AG08396 (cell line): Measurements from ENCODE around the gene MAP3K12.

Source experiments
- DNase-seq: peaks from one replicate; pipeline ENCODE4 v3.0.0; 2012; ENCODE audit warnings: low spot score, mixed read lengths

MAP3K12 gene

DNA sequence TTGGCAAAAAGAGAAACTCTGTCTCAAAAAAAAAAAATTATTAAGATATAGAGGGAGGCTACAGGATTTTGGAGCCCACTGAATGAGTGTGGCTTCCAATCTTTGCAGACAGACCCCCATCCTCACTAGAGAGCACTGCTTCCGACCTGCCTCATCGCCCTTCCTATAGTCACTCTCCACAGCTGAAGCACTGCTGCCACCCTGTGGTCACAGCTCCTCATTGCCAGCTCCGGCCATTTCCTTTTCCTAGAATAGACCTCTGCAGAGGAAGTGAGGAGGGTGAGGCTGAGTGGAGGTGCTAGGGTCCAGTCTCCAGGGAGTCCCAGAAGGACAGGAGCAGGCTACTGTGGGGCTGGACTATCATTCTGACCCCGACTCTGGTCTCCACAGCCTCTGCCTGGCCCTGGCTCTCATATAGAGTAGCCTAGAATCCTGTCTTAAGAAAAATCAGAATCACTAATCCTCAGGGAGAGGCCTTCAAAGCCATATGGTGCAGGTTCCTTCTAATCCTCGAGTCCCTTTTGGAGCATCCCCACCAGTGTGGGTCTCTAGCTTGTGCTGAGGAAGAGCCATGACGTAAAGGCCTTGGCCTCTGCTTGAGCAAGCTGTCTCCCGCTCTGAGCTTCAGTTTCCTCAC lies 9.4 kb upstream of the MAP3K12 start:
- peak; percentile 77 for DNase-seq

DNA sequence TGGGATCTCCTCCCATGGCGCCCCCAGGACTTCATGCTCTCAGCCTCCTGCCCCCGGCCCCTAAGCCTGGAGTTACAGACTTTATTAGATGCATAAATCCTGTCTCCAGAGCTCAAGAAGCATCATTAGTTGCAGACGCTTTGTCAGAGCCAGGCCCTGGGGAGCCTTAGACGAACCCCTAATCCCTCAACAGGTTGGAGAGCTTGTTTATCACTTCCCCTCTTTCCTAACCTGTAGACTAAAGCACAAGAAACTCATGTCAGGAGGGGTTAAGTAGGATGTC lies 8.3 kb upstream of the MAP3K12 start:
- no peak for DNase-seq

DNA sequence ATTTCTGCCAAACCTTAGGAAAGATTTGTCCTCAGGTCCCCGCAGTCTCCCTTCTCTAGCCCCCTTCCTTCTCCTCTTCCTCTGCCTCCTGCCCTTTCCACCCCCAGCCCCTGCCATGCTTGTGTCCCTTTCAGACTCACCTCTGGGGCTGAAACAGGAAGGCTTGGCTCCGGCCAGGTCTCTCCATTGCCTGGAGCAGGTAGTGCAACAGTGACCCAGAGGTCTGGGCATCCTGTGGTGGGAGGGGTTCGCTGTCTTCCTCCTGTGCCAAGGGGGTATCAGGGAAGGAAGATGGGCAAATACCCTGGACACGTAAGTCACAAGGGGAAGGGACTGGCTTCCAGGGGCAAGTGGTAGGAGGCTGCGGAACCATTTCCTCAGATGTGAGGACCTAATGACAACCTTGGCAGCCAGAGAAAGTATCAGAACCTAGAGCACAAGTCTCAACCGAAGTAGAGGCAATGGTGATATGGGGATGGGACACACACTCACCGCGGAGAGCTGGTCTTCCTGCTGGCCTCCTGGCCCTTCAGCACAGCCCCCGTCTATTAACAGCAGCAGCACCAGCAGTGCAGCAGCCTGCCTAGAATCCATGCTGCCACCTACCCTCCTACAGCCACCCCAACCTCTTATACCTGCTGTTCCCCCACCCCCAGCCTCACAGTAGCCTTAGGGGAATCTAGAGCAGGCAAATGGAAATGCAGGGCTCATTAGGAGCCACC lies 7.8 kb upstream of the MAP3K12 start, which contains the start of gene NPFF:
Gene NPFF, minus strand, starts transcription at position 604 of the 722 bp plus-strand sequence. Its CDS starts 10 bp downstream, at position 594.
- DNase-seq = no peak

DNA sequence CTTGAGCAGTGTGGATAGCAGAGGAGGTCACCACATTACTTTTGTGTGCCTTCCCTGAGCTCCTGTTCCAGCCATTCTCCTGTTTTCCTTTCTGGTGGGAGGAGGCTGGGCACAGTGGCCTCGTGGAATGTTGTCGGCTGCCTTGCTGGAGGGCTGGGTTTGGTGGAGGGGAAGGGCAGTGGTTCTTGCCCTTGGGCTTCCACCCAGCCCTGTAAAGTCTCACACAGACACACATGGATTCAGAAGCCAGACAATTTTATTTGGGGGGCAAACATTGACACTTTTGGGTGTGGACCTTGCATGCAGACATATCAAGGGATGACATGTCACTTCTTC lies 7.2 kb upstream of the MAP3K12 start:
- no peak for DNase-seq

DNA sequence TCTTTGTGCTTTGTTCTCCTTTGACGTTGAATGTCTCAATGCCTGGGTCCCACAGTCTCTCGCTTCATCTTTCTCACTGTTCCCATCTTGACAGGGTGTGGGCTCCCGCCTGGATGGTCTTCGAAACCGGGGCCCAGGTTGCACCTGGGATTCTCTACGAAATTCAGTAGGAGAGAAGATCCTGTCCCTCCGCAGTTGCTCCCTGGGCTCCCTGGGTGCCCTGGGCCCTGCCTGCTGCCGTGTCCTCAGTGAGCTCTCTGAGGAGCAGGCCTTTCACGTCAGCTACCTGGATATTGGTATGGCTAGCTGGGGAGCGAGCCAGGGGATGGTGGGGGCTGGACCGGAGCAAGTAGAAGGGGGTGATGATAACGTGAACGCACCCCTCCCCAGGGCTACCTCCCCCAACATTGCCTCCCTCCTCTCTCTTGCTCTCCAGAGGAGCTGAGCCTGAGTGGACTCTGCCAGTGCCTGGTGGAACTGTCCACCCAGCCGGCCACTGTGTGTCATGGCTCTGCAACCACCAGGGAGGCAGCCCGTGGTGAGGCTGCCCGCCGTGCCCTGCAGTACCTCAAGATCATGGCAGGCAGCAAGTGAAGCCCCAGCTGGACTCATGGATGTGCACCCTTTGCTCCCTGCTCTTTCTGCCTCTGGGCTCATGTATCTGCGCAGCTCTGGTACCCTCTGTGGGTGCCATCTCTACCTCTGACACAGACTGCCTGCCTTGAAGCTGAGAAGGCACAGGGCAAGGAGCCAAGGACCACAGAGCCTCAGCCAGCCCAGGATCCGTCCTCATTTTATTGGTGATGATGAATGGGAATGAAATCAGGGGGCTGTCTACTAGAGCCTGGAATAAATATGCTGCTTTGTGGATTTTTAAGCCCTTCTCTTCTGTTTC lies 6.5 kb upstream of the MAP3K12 start:
- no peak for DNase-seq

DNA sequence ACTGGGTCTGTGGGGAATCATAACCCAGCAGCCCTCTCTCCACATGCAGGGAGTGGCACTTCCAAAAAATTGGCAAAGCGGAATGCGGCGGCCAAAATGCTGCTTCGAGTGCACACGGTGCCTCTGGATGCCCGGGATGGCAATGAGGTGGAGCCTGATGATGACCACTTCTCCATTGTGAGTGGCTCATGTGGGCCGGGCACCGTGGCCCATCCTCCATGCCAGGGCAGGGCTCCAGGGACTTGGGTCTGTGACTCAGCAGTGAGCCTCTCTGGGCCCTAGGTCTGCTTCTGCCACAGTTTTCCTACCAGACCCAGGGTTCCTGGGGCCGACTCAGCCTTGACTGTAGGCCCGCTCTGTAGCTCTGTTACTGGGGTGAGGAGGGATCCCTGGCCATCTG lies 5.8 kb upstream of the MAP3K12 start:
- peak; percentile 55 for DNase-seq

DNA sequence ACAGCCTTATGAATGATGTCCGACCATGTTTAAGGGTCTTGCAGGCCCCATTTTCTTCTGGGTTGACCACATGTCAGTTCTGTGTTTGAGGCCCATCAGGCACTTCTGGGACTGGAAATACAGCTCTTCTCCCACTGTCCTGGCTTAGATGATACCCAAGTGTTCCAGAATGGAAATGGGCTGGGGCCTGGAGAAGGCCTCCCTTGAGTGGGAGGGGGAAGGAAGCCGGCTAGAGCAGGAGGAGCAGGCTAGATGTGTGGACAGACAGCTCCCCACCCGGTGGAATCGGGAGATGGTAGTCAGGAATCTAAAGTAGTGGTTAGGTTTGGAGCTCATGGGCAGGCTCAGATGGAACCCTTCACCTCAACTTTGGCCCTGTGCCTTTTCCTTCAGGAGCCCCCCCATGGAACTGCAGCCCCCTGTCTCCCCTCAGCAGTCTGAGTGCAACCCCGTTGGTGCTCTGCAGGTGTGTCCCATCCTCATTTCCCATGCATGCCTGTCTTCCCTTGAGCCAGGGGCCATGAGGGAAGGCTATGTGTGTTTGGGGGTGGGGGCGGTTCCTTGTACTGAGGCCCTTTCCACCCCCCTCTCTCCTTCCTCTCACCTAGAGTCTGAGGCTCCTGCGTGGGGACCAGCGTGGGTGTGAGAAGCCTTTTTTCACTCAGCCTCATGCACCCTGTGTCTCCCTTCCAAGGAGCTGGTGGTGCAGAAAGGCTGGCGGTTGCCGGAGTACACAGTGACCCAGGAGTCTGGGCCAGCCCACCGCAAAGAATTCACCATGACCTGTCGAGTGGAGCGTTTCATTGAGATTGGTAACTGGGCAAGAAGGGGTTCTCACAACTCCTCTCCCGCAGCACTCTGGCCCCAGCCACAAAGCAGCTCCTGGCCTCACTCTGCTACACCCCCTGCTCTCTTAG lies 5.0 kb upstream of the MAP3K12 start:
- DNase-seq = no peak

DNA sequence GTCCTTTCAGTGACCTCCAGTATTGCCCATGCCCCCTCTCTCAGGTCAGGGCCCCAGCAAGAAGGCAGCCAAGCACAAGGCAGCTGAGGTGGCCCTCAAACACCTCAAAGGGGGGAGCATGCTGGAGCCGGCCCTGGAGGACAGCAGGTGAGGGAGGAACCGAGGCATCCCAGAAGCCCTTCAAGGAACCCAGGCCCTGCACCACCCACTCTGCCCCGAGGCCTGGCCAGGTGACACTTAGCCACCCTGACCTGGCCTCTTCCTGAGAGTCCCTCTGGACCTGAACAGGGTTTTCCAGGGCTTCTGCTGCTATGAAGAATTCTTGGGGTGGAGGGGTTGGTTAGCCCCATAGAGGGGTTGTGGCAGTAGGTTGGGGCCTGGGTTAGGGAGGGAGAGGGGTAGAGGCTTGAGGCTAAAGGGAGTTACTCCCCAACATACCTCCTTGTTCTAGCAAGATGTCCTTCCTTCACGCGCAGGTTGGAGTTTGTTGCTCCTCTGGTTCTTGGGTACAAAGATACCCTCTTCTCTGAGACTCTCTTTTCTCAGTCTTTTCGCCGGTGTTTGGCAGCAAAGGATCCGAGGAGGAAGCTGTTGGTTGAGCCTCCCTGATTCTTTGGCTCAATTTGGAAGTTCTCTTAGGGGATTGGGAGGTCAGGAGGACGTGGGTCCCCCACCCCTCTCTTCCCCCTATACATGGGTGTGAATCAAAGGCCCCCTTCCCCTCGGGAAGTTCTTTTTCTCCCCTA lies 3.9 kb upstream of the MAP3K12 start:
- no peak for DNase-seq

DNA sequence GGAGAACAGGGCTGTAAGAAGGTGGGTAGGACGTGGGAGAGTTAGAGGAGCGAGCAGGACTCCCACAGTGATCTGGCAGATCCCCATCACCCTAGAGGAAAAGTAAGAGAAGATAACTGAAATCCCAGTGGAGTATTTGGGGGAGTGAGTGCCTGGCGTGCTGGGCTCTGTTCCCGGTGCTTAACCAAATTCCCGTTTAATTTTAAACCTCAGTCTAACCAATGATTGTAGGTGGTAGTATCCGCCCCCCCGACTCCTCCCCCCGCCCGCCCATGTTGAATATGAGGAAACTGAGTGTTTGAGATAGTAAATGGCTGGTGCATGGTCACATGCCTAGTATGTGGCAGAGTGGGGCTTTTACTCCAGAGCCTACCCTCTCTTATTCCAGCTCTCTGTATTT lies 3.1 kb upstream of the MAP3K12 start:
- no peak for DNase-seq

DNA sequence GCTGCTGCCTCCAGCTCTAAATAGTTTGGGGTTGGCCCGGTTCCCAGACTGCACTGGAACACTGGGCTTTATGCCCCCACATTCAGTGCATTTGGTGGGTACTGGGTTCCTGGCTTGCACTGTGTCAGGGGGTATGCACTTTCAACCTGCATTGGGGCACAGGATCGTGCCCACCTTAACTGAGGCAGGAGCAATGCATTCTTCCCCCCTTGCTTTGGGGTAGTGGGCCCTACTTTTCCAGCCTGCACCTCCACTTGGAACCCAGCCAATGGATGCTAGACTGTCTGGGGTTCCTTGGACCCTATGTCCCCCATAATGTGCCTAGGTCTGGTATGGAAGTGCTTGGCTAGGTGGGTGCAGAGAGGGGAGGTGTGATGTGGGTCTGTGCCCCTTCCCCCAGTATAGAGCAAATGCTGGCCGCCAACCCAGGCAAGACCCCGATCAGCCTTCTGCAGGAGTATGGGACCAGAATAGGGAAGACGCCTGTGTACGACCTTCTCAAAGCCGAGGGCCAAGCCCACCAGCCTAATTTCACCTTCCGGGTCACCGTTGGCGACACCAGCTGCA lies 2.4 kb upstream of the MAP3K12 start:
- DNase-seq = no peak

DNA sequence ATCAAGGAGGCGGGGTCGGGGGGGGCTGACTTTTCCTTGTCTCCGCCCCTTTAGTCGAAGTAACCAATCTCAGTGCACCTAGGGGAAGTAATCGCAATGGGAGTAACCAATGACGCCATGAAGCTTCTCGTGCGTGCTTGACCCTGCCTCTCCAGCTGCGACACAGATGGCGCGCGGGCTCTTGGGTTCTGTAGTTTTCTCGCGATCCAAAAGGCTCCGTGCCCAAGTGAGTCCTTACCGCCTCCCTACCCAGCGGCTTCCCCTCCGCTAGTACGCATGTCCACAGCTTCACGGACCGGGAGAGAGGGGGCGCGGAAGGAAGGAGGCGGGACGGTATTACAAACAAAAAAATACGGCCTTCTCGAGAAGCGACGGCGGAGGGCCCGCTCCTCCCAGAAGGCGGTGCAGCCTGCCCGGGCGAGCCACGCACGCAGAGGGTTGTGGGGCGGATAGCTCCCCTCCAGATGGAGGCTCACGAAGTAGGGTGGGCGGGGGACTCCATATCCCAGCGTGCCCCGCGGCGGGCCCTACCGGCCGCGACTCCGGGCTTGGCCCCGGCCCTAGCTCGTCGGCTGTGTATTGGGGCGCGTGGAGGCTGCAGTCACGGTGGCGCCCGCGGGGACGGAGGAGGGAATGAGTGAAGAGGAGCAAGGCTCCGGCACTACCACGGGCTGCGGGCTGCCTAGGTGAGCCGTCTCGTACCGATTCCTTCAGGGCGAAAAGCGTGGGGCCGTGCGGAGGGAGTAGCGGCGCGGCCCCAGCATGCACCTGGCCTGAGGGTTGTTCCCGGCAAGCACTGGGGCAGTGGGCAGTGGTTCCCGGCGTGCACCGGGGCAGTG lies 1.7 kb upstream of the MAP3K12 start, which contains the start of gene TARBP2:
Gene TARBP2, plus strand, starts transcription at position 508 of the 839 bp plus-strand sequence. Its CDS starts 126 bp downstream, at position 634.
- DNase-seq = peak; percentile 97

DNA sequence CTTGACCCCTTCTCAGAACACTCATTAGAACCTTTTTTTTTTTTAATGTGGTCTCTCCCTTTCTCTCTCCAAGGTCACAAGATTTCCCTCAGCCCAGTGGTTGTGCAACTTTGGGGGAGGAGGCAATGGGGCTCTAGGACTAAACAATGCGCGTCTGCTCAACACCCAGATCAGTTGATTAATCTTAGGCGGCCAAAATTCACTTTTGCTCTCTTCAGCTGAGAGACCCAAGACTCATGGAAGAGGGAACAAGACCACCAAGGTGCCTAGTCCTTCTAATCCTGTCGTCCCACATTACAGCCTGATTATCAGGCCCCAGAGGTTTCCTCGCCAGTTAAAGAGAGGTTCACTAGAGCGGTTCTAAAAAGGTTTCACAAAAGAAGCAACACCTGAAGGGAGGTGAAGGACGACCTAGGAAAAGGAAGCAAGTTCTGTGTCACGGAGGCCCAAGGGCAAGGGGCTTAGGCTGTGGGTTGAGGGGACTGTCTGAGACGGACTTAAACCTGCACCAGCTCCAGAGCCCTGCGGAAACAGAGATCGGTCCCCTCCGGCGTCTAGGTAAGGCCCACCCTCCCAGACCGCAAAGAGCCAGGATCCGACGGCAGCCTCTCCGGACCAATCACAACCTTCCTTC lies 1.0 kb upstream of the MAP3K12 start:
- peak; percentile 63 for DNase-seq

DNA sequence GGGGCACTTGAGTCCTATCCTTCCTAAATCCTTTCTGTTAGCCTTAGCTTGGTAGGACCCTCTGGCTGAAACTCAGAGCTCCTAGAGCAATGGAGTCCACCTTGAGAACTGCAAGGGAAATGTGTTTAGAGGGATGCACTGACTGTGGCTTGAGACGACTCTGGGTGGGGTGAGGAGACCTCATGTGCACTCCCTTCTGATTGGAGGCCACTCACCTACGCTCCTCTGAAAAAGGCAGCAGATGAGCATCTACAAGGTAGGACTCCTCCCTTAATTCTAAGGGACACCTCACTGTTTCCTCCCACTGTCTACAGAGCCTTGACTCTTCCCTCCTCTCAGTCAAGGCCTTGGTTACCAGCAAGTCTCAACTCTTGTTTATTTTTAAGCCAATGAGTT lies 1.0 kb downstream of the MAP3K12 start:
- no peak for DNase-seq

DNA sequence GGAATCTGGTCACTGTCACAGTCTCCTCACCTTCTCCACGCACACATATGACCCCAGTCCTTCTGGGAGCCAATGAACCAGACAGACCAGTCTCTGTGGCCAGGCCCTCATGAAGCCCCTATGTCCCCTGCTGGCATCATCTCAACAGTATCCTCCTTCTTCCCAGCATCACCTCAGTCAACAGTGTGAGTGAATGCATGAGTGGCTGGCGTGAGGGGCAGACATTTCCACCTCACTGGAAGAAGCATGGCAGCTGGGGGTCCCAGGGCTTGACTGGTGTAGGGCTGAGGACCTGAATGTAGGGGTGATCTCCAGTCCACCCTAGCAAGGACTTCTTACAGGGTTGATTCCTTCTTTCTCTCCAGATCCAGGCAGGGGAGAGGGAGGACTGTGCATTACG lies 1.8 kb downstream of the MAP3K12 start:
- no peak for DNase-seq

DNA sequence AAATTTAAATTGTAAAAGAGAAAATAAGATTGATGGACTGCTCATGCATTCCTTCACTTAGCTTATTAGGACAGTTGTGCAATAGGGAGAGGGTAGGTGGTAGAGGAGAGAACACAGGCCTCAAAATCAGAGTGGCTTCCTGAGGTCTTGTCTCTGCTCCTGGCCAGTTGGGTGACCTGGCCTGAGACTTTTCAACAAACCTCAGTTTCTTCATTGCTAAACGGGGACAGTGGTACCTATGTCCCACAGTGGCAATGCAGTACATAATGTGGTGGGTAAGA lies 2.6 kb downstream of the MAP3K12 start:
- DNase-seq = no peak

DNA sequence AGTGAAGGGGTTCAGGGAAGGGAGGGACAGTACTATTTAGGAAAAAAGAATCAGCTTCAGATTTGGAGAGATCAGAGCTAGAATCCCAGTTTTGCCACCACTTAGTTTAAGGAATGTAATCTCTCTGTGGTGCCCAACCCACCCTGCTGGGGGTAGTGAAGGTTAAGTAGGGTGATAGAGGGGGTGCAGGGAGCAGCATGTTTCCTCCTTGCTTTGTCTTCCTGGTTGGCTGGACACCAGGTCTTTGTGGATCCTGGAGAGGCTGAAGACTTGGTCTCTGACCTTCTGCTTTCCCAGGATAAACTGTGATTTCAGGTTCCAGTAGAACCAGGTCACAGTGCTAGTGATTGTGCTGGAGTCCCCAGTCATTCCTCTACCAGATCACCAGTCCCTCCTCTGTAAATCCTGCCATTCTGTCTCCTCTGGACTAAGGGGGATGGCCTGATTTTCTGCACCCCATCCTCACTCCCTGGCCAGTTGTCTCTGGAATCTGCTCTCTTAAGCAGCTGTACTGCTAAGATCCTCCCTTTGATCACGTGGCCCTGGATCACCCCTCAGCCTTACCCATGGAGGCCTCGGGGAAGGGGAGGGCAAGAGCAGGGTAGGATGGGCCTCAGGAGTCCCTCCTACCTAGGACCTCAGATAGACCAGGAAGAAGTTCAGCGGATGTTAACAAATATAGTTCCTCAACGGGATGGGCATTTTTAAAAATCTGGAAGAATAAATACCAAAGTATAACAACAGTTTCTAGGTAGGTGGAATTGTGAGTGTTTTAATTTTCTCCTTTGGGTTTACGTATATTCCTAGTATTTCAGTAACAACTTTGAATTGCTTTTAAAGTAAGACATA lies 3.1 kb downstream of the MAP3K12 start:
- DNase-seq = peak; percentile 39

DNA sequence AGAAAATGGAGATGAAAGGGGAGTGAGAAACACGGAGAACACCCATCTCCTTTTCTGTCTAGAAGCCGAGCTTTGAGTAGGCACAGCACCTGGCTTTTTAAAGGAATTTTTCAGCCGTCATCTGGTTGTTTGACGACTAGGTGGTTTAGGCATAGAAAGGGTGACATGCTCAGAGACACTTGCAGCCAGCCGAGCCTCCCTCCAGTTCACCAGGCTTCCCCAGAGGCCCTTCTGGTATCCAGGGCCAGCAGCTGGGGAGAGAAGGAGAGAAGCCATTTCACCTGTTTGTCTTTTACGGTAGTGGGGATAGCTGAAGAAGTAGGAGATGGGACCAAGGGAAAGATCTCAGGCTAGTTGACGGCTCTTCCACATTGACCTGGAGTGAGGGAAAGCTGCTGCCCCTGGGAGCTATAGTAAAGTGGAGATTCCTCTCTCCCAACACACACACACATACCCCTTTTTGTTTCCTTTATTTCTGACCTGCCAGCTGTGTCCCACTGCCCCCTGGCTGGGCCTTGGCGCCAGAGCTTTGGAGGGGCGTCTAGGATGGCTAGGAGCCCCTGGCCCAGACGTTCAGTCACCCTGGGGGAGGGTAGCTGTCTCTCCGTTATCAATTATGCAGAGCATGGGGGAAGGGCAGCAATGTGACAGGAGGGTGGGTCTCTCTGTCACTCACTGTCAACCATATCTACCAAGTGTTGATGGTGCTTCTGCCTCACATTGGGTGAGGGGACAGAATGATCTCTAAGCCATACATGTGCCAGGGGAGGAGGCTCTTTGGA lies 5.5 kb downstream of the MAP3K12 start:
- DNase-seq = no peak
